HG02943 (cell line): Measurements from ENCODE around the gene SPATA46.
"Not testable (repeated sequence)": the region's sequence is repeated elsewhere in the genome, so short reads cannot be mapped to it uniquely, and the experiment has no call there.

Experiments used
- ATAC-seq: cut with Tn5 transposase; IDR thresholded peaks from one replicate; pipeline ENCODE4 v1.9.1; 2021; ENCODE audit warnings: mild to moderate bottlenecking, low read depth, moderate library complexity; ENCODE audit not compliant: unreplicated experiment

The SPATA46 gene

DNA sequence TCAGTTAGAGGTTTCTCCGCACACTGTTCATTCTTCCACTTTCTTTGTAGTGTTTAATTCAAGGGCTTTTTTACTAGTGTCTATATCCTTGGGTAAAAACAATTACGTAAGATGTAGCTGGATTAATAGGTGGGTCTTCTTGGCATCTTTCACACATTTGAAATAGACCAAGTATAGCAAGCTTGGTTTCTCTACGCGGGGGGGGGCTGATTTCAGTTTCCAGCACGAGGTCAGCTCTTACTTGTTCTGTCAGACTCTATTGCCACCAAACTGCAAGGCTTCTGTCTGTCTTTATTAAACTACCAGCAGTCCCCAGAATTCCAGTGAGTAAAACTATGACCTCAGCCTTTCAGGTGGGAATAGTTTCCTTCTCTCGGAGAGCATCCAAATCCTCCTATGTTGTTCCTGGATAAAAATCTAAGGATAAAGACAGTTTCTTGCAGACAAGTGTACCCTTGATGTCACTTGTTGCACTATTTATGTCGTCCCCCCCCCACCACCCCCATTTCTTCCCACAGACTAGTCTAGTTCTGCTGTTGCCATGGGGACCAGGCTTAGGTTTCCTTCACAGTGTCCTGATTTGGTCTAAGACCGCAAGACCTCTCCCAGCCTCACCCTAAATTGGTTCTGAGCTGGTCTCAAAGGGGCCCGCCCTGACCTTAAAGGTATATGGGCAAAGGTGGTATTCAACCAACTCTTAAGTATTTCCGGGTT is 17.0 kb downstream of the SPATA46 start:
- ATAC-seq = no peak

DNA sequence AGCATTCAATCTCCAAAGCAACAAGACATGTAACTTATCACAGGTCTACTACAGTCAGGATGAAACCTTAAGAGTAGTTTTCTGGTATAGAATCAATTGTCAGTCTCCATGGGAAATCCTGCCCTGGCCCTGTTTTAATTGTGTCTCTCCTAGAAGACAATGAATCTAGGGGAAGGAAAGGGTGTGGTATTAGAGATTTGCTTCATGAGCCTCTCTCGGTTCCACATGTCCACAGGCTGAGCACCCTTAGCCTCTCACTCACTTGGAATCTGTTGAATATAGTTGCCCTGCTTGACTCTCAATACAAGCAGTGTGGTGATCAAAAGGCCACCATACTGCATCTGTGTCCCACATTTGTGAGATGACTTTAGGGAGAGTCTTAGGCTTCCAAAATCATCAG is 17.7 kb downstream of the SPATA46 start:
- no peak for ATAC-seq

DNA sequence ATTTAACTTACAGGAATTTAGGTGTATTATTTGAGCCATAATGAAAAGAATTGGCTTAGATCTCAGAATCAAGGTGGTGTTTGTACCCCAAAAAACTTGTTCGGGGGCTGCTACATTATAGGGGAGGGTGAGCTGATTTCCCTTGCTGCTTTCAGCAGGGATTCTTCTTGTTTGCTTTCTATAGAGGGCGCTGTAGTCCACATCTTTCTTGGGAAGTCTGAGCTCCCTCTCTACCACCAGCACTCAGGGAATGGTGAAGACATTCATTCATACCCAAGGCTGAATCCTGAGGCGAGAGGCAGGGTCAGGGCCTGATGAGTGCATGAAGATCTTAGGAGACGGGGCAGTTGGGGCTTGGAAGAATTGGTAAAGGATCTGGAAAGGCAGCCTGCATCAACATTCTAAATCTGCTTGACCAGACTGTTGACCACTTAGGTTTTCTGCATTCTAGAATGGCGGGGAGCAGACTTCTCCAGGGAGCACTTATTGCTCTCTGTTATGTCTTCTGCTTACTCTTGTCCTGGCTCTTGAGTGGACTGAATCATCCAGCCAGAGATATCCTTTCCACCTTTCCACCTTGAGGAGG is 18.9 kb downstream of the SPATA46 start:
- ATAC-seq = no peak

DNA sequence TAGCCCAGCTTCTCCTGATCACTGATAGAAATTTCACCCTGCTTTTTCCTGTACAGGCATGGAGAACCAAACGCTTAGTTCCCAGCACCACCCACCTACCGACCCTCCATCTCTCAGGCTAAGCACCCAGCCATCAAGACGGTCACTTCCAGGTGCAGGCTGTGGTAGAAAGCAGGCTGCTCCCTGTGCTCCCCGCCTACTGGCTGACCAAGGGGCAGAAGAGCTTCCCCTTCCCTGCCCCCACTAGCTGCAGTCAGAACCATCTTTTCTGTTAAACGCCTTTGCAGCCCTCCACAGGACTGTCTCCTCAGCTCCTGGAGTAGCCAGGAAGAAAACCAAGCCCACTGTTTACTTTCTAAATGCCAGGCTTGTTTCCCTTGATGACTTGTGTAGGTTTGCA is 23.0 kb downstream of the SPATA46 start:
- no peak for ATAC-seq

DNA sequence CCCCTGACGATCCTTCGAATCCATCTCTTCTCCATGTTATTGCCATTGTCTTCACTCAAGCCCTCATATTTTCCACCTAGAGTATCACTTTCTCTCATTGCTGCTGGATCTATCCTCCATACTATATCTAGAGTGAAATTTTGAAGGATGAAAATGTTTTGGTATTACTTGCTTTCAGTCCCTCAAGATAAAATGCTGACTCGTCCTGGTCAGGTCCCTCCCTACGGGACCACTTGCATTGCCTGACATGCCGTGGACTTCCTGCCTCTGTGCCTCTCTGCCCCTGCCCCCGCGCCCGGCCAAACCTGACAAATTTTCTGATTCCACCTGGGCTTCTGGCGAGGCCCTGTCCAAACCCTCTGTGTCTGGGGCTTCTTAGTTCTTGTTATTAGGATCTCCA is 23.6 kb downstream of the SPATA46 start:
- no peak for ATAC-seq

DNA sequence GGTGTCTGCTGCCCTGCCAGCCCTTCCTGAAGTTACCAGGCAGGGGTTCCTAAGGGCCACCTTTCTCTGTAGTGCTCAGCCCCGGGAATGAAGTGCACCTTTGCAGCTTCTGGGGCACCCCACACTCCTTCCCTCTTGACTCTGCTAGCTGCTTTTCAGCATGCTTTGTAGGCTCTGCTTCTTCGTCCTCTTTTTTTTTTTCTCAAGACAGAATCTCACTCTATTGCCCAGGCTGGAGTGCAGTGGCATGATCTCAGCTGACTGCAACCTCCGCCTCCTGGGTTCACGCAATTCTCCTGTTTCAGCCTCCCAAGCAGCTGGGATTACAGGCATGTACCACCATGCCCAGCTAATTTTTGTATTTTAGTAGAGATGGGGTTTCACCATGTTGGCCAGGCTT is 24.8 kb downstream of the SPATA46 start:
- not testable (repeated sequence) for ATAC-seq

DNA sequence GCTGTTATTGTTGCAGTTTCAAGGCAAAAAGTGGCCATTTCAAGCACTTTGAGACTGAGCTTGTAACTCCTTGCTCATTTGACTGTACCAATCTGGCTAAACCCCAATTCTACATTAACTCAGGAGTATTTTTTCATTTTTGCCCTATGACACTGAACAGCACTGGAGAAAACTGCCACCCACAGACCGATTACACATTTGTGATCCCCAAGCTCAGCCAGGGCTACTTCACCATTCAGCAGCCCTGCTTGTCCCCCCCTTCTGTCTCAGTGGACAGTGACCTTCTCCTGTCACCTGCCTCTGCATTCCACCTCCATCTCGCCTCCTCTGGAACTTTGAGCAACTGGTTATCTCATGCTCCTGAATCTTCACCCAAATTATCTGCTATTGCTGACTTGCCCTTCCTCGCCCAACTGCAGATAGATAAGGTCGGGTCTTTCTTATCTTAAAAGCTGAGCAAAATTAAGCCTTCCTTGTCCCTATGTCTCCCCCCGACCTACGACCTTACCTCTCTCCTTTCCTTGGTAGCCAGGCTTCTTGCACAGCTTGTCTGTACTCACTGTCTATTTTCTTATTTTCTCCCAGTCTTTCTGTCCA is 25.3 kb downstream of the SPATA46 start:
- ATAC-seq = no peak

DNA sequence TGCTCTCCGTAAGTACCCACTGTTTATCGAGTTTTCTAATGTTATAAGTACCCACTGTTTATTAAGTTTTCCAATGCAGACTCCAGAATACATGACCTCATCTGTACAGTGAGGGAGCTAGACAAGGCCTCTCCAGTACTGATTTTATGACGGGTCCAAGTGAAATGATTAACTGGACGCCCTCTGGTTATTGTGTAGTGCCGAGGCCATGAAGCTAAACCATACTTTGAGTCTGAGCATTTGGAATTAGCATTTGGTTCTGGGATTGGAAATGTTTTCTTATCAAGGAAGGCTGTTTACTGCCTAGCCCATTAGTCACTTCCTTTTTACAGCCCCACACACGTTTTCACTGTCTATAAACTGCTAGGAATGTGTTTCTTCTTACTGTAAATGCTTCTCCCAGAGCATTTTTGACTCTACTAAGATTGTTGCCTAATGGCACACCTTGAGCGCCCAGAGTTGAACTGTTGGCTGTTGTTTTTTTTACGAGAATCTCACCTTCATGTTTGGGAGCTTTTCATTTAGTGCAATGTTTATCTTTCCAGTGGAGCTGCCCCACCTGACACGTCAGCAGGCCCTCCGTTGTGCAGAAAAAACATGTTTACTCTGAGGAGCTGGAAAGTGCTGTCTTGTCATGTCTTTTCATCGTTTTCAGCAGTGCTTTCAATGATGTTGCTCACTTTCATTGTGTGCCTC is 26.9 kb downstream of the SPATA46 start:
- no peak for ATAC-seq

DNA sequence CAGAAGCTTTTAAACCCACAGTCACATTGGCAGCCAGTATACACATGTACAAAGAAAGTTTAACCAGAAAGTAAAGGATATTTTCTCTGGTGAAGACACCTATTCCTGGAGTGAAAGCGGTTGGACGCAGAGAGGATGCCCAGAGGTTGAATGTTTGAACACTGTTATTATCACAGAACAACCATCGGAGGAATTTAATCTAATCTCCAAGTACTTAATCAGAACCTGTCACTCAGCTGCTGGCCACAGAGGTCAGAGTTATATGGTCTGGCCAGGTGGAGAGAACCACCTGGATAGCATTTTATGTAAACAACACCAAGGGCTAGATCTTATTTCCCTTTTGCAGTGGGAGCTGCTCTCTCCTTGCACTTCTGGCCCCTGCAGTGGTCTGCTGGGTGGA is 29.4 kb downstream of the SPATA46 start:
- ATAC-seq = no peak

DNA sequence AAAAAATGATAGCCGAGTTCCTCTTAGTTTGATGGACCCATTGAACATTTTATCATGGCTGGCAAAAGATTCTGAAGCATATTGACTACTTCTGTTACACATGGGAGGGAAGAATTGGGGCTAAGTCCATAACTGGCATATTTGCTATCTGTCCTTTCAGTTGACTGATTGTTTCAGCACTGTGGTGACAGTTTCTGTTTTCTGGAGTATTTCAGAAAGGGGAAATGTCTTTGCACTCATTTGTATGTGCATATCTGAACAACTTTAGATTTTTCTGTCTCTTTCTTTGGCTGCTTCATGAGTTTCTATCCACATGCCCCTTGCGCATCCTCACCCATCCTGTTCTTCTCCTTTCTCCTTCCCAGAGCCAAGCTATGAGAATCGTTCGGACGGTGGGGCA is 33.2 kb downstream of the SPATA46 start:
- ATAC-seq = no peak

DNA sequence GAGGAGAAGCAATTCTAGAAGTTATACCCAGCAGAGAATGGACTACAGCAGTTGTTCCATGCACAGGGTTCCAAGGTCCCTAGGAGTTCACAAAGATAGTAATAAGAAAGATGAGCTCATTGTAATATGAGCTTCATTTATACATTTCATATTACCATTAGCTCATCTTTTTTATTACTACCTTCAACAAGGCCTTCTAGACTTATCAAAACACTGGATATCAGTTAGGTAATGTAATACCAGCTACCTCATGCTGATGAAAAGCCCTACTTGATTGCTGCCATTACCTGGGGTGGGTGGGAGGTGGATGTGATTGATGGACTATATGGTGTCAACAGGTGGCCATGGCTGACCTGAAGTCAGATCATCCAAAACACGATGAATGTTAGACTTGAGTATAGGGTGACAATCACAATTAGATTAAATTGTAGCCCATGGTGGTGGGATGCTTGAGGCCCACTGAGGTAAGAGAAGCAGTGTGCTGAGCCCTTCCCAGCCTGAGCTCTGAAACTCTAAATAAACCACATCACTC is 34.1 kb downstream of the SPATA46 start:
- ATAC-seq = no peak

DNA sequence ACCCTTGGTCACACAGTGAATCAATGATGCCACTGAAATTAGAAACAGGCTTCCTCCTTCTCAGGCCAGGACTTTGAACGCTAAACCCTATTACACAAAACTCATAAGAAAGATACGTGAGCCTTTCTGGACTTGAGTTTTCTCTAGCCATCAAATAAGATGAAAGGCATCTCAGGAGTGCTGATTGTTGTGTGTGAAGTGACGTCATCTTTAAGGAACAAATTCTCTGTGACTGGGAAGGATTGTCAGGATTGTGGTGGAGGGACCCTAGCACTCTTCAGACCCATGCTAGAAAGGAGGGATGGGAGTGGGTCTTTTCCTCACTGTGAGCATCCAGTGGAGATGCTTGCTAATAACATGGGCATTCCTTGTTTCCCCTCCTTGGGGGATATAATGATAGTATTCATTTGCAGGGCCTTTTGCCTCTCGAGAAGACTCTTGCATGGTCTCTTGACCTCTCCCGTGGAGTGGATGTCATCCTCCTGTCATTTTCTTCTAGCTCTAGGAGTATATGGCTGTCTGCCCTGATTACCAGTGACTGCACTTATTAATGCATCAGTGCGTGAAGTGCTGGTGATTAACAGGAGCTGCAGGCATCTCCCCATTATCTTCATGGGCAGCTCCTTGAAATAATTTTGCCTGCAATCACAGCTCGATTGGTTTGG is 39.9 kb downstream of the SPATA46 start:
- ATAC-seq = no peak

DNA sequence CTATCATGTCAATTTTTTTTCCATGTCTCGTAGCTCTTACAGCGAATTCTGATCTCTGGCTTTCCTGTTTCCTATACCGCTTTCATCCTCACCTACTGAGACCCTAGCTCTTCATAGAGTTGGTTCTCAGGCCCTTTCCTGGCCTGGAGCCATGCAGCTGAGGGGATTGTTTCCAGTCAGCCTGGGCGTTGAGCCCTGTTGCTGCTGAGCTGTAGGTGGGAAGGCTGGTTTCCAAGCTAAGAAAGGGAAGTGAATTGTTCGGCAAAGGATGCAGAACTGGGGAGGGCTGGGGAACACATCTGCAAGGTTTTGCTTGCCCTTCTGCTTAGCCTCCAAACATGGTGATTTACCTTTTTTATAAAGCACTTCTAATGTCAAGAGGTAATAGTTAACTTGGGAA is 41.5 kb downstream of the SPATA46 start:
- no peak for ATAC-seq

DNA sequence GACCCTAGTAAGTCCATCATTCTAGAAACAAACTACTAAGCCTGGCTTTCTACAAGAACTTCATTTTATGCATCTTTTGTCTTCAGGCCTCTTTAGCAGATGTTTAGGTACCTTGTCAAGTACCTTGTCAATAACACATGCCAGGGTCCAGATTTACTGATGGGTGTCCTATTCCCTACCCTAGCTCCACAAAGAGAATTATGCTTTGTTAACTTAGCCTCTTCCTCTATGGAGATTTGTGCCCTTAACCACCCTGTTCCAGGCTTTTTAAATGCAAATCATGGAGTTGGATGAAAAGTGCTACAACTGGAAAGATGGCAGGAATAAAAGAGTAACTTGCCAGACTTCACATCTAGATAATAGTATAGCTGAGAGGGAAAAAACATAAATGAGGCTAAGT is 42.7 kb downstream of the SPATA46 start:
- ATAC-seq = no peak

DNA sequence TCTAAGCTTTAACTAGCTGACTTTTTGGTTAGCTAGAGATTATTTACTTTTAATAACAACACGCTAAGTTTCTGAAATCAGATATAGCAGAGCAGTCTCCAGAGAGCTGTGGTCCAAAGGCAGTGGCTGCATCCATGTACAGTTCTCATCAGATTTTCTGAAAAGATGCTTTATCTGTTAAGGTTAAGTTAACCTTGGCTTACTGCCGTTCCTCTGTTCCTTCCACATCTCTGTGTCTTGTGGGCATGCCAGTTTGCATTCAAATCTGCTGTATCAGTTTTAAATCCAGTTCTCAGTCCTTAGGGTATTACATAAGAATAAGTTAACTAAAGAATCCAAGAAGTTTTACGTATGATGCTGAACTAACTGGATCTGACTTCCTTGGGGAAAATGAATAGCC is 46.8 kb downstream of the SPATA46 start:
- ATAC-seq = no peak

DNA sequence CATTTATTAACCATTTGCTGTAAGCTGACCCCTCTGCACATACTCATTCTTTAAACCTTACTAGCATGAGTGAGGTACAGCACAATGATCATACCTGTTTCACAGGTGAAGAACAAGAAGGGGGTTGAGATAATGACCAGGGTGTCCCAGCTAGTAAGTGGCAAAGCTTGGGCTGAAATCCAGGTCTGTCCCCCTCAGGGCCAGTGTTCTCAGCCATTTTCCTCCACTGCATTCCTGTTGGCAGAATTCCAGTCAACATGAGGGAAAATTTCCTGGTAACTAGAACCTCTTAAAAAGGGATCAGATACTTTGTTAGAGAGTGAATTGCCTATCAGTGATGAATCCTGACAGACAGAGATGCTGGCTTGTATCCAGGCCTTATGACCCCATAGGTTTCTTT is 48.1 kb downstream of the SPATA46 start:
- ATAC-seq = no peak

DNA sequence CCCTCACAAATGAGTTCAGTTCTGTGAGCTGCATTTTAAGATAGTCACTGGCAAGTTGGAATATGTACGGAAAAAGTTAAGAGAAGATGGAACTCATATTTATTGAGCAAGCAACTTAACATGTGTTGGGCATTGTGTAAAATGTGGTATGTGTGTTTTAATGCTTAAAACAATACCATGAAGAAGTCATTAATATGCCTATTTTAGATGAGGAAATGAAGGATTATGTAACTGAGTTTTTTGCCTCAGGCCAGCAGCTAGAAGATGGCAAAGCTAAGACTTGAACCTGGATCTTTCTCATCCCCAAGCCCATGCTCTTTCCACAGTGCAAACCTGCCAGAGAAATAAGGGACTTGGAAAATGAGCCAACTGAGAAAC is 48.9 kb downstream of the SPATA46 start:
- ATAC-seq = no peak

DNA sequence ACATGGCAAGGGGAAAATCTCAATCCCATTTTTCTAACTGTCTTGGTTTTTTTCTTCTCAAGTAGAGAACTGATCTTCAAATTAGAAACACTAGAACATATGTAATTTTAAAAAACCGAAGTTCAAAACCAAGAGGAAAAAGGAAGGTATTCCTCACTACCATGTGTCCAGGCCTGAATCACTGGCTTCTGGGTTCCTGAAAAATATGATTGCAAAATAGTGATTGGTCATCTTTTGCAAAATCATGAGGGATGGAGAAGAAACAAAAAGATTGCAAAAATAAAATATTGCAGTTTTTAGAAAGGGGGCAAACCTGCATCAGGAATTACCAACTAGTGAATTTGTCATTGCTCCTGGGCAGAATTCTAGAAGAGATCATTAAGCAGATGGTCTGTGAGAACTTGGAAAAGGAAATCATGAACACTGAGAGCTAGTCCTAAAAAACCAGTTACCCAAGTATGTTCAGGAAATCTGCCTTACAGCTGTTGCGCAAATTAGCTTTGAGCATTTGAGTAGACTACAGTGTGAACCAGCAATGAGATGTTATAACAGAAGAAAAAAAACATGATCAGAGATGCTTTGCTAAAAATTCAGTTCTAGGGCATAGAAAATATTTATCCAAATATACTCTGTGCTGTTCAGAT is 49.4 kb downstream of the SPATA46 start:
- ATAC-seq = no peak

DNA sequence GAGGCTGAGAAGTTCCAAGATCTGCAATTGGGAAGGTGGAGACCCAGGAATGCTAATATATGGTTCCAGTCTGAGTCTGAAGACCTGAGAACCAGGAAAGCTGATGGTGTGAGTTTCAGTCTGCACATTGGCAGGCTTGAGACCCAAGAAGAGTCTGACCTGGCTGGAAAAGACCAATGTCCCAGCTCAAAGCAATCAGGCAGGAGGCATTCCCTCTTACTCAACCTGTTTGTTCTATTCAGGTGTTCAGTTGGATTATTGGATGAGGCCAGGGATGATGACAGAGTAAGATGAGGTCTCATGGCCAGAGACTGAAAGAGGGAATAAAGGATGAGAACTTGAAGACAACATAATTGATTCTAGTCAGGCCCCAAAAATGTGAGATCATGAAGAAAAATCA is 50.1 kb downstream of the SPATA46 start:
- ATAC-seq = no peak

DNA sequence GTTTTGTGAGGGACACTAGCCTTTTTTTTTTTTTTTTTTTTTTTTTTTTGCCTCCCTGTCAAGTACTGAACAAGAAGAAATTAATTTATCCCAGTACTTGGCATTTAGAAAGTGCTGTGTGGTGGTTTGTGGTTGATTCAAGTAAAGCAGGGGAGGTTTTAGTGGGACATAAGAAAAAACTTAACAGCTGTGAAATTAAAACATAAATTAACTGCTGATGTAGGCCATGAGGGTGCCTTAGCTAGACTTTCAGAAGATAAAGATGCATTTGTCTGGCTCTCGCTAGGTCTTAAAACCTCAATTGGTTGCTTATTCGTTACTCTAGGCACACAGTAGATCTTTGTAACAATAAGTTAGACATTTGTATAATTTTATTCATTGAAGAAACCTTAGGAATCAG is 52.3 kb downstream of the SPATA46 start:
- ATAC-seq = no peak
